HG02759 (cell line): ENCODE data around the gene AKAP6.

Source experiments
- ATAC-seq: cut with Tn5 transposase; IDR thresholded peaks from one replicate; pipeline ENCODE4 v1.9.1; 2021; ENCODE audit warnings: mild to moderate bottlenecking, moderate library complexity; ENCODE audit not compliant: unreplicated experiment

The AKAP6 gene

DNA sequence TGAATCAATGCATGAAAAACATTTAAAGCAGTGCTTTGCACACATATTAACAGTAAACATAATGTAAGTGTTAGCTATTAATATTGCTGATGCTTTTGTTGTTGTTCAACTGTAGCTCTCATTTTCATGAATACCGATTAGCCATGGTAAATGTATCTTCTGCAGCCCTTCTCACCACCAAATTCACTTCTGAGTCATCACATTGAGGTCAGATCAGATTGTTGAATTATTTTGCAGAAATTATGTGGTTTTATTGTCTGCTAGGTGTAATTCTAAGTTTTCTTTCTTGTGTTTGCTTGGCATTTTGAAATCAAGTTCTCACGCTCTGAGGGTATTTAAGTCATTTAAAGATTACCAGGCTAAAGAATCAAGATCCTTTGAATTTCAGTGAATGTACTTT, 74.6 kb downstream of the AKAP6 start:
- no peak for ATAC-seq

DNA sequence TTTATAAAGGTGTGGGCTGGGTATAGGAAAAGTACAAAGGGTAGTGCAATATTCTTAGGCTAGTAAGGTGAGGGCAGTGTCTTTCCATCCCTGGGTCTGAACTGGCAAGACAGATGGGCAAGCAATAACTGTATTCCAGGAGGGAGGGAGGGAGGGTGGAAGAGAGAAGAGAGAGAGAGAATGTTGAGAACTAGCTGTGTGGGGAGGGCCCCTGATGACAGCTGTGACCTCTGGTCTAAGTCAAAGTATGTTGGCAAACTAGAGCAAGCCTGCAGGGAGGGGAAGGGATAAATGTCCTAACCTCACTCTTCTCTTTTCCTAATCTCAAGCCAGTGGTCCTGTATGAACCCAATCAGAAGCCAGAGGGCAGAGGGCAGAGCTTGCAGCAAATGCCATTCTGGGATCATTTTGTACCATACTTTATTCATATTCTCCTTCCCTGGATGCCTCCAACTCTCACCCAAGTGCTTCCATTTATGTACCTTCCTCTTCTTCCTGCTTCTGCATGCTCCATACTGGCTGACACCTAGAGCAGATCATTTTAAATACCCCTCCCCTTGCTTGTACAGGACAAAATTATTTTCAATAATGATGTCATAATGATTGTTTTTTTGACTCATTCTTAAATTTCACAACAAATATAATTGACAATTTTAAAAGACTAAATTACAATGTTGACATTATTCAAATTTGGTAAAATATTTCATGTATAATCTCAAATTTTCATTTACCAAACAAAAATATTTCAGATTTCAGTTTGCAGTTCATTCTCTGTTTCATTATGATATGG, 75.9 kb downstream of the AKAP6 start:
- ATAC-seq, result no peak

GRCh38 chr14:32405856-32406255, 76.8 kb downstream of the AKAP6 start:
- ATAC-seq, result no peak

GRCh38 chr14:32407130-32407529, 78.0 kb downstream of the AKAP6 start:
- no peak for ATAC-seq

DNA sequence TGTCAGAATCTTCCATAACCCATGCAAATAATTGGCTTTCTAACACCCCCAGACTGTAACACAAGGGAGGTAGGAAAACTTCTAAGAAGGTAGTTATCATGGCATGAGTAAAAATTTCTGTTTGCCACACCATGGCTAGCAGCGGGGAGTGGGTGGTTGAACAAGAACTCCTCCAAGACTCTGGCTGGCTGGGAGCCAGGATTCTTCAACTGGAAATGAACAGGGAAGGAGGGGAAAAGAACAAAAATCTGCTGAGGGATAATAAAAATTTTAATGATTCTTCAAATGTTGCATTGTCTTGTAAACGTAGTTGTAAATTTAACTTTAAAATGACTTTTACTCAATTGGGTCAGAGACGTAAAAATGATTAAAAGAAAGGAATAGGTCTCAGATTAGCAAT, 78.9 kb downstream of the AKAP6 start:
- no peak for ATAC-seq

DNA sequence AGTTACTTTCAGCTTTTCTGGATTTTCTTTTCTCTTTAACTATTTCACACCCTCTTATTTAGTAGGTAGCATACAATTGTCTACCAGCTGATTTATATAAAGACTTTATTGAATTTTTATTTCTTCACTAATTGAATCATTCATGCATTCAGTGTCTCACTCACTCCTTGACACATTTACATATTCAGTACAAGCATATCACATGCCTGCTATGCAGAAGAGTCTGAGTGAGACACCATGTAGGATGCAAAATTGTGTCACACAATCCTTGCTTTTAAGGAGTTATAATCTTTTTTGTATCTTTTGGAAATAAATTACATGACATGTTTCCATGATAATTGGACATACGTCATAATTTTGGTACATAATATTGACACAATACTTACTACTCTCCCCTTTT, 83.0 kb downstream of the AKAP6 start:
- no peak for ATAC-seq

DNA sequence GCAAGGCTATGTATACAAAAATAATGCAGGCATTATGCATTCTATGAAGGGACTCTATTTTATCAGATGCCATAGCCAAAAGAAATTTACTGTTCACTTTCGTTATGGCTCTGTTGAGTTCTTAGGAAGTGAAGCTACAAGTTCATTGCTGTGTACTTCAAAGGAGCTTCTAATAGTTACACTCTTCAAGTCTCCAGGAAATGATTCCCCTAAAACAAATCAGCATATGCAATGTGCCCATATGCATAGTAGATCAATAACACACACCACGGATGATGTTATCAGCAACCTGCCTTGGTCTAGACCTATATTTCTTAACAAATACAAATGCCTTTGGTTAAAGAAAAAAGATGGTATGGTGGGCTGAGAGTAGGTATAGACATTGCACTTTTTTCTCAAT, 83.4 kb downstream of the AKAP6 start:
- no peak for ATAC-seq

GRCh38 chr14:32413967-32414640, 85.0 kb downstream of the AKAP6 start:
- no peak for ATAC-seq

DNA sequence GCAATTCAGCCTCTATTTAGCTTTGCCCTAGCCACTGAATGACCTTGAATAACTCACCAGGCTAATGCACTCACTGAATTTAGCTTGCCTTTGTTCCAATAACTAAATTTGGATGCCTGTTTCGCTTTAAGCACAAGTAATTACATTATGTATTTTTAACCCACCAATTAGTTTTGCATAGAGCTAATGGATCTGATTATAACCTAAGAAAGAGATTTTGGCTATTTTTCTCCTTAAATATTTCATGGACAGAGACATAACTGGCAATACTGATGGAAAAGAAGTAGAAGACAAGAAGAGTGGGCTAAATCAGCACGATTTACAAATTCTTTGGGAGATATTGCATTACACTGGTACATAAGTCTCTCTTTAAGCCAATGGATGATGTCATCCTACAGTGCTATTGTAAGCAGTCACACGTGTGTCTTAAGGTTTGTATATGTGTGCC, 85.7 kb downstream of the AKAP6 start:
- ATAC-seq, result no peak

DNA sequence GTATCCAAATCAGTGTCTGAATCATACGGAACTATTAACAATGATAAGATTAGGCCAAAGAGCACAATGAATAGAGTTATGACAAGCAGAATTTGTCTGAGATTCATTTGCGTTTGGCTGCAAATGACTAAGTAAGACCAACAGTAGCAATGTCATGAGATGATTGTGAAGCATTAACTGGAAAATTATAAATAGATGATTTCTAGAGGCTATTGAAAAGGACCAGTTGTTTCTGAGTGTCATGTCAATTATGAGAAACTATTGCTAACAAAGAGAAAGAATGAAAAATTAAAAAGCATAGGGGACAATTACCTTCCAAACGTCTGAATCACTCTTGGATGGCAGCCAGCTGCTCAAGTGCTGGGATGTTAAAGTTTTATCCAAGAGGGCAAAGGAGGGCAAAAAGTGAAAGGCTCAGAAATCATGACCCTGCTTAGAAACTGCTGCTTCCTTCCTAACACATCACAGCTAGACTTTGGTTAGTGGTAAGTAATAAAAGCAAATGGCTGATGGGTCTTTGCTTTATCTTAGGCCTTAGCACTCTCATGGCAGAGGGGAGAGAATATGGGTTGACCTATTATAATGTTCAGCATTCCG, 89.0 kb downstream of the AKAP6 start:
- no peak for ATAC-seq

DNA sequence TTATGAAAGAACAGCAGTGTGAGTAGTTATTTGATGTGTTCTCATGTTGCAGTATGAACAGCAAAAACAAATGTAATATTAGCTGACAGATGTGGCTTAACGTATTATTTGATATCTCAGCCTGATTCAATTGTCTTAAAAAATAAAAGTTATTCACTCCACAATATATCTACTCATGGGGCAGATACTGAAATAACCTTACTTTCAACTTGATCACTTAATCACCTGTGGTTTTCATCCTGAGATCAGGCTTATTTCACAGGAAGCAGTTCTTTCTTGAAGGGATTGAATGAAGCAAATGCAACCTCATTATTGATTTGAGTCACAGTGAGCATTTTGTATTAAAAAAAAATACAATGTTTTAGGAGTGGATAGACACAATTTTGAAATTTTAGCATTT, 90.3 kb downstream of the AKAP6 start:
- no peak for ATAC-seq

DNA sequence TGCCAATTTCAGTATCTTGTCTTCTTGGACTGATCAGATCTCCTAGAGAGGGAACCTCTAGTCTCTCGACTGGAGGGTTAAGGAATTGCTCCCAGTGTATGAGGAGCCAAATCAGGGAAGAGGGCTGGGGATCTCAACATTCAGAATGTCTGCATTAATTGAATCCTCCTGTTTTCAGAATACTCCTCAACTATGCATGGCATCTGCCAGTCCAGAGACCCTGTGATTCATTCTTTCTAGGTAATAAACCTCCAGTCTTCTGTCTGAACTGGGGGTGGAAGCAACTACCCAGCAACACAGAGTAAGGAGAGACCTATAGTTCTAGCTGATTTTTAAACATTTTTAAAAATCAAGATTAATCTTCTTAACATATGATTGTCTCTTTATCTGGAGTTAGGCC, 92.7 kb downstream of the AKAP6 start:
- no peak for ATAC-seq

DNA sequence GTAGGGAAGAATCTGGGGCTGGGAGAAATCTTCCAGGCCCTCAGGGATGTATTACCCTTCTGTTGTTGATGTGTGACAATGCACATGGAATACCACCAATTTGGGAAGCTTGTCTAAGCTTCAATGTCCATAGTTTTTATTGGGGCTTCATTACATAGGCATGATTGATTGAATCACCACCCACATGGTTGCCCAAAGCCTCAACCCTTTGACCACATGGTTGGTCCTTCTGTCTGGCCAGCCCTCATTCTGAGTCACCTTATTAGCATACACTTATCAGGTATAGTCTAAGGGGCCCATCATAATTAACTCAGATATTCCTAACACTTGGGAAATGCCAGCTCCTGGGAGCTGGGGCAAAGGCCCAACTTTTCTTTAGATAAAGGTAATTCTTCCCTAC, 93.3 kb downstream of the AKAP6 start:
- ATAC-seq, result no peak

- ATAC-seq, result no peak
Measured at GRCh38 chr14:32426028-32426427, 96.9 kb downstream of the AKAP6 start.

DNA sequence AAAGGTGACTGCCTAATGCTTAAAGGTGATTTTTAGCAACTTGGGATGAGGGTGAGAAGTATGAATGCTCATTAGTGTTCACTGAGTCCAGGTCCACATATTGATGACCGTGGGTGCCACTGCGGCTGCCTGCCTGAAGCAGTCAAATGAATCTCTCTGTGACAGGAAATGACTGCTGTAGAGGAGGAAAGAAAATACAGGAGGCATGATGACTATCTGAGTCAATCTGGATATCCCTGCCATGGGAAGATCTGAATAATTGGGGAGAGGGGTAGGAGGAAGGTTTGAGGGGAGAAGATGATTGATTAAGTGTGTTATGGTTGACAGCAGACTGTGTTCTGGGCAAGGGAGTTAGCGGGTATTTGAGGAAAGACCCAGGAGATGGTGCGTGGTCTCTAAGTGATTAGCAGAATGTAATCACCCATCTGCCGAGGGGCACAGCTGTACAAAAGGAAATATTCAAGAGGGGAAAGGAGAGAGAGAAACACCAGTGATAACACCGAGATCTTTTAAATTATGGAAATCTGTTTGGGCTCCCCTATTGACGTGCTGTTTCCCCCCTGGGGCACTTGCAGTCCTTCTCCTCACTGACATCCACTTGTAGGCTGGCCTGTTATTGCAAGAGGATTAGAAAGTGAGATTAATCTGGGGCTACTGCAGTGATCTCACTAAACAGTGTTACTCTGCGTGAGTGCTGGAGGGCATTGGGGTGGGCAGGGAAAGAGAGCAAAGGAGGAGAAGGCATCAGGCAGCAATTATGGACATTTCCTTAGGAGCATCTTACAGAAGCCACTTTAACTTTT, 97.7 kb downstream of the AKAP6 start:
- ATAC-seq, result no peak

DNA sequence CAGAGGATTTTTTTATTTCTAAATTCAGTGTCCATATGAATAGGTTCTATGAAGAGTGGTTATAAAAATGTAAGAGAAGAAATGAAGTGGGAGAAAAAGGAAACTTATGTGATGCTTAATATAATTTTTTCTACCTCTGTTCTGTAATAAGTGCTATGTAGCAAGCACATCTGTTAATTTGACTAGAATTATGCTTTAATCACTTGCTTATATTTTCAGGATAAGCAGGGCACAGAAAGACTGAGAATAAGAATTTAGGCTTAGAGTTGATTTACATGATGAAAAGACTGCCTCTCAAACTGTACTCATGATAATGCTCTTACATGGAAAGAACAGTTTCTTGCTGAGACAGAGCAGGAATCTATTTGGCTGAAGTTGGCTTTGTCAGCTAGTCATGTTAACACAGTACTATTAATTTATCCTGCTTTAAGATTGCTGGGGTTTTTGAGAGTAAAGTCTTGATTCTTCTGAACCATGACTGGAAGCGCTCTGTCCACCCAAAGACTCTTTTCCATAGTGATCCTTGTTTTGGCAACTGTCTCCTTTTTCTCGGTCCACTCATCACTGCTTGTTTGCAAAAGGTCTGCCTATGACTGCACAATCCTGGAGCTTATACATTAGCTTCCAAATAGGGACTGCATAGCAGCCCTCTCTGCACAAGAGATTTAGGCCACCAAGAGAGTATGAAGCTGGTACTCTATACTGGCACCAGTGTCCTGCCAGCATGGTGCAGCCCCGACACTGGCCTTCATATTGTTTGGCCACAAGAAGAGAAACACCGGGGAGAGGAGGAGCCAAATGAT, 98.8 kb downstream of the AKAP6 start:
- no peak for ATAC-seq

DNA sequence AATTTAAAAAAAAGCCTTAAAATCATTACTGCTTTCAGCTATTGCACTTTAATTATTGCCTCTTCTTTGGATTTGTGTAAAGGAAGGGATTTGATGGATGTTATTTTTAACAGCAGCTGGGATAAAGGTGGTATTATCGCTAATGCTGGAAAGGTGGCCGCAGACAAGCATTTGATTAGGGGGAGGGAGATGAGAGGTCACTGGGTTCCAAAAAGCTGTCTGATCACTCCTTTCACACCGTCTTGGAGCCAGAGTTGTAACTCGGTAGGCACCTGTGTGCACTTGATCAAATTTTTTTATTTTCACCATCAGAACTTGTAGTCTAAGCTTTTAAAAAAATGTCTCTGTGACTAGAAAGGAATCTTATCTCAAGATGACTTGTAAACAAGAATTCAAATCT, 99.8 kb downstream of the AKAP6 start:
- no peak for ATAC-seq

DNA sequence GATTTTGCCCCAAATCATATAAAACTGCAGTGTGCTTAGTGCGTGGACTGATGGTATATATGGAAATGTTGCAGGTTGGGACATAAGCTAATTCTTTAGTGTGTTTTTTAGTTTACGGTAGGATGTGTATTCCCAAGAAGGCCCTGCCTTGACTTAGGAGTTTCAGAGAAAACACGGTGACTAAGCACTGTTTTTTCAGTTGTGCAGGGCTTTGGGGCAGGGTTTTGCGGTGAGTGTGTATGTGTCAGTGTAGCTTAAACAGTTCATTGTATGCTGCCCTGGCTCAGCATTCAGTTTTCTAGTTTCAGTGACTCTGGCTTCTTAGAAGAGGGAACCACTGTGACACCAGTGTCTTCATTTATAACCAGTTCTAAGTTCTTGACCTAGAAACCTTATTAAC, 101.2 kb downstream of the AKAP6 start:
- no peak for ATAC-seq

DNA sequence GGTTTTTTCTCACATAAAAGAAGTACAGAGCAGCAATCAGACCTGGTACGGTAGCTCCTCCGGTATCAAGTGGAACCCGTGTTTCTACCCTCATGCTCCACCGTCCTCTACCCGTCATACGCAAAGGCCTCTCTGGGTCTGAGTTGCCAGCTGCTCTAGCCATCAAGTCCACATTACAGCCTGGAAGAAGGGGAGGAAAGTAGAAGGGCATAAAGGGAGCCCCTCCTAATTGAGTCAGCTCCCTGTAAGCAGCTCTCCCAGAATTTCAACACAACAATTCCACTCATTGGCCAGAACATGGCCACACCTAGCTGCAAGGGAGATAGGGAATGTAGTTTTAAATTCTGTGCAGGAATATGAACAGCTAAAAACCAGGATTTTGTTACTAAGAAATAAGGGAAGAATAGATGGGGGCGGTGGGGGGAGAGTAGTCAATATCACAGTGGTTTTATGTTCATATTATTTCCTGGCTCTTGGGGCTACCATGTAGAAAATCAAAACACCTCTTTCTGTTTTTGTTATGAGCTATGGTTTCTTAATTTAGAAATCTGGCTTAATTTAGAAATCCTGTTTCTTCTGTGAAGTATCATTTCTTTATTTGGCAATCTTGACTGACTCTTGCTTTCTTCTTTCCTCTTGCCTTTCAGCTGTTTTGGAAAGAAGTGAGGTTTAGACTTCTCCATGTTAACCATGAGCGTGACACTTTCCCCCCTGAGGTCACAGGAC, 103.9 kb downstream of the AKAP6 start:
- no peak for ATAC-seq

- ATAC-seq, result no peak
Measured at GRCh38 chr14:32434180-32434579, 105.1 kb downstream of the AKAP6 start.
